ENCODE data around the gene C11orf16. TPM values are rescaled to one million over a fixed set of nuclear protein-coding genes. Genes with fewer than 3 reads are reported as not detected.

The C11orf16 gene
- total RNA-seq, 1 donor from 2014 or later = not detected

DNA sequence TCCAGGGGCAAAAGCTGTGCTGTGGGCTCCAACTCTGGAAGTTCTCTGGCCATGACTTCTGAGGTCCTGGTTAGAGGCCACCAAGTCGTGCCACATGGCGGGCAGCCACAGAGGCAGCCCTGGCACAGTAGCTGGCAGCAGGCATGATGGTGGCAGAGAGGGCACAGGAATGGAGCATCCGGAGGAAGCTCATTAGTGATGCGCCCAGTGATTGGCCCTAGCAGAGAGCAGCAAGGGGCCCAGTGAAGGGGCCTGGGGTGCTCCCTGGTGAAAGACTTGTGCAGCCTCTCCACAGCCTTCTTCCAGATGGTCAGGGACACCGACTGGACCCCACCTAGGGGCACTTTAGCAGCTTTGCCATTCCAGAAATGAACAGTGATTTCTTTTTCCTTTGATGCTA lies 7.0 kb downstream of the C11orf16 start:
- Histone ChIP-seq H3K36me3 (peaks cover 37% of the 10 kb centered on the region), H3K27me3 (ENCODE audit: low read depth) (no peaks in the 10 kb centered on the region), H3K27ac (replicated peaks) (no peak overlapping the region), H3K4me3 (no peak overlapping the region), H3K4me1 (no peaks in the 10 kb centered on the region), H3K9me3 (replicated peaks) (no peaks in the 10 kb centered on the region)
- no peak for TF ChIP-seq CTCF (IDR thresholded peaks at IDR 0.05; ENCODE audit: borderline replicate concordance)
- intact Hi-C loops (cut with micrococcal nuclease) = no loop called here
- no peak for DNase-seq

- no peak for DNase-seq
- no peak for TF ChIP-seq CTCF (IDR thresholded peaks at IDR 0.05; ENCODE audit: borderline replicate concordance)
- H3K4me1 ChIP-seq = peaks cover 3% of the 10 kb centered on the region
- no peaks in the 10 kb centered on the region for H3K27me3 ChIP-seq (ENCODE audit: low read depth)
- peaks cover 67% of the 10 kb centered on the region for H3K36me3 ChIP-seq
- intact Hi-C loops (cut with micrococcal nuclease) = no loop called here
- no peak overlapping the region for H3K27ac ChIP-seq (replicated peaks)
- no peak overlapping the region for H3K4me3 ChIP-seq
- no peaks in the 10 kb centered on the region for H3K9me3 ChIP-seq (replicated peaks)
These were observed 10.1 kb downstream of the C11orf16 start for GRCh38 chr11:8922691-8923090.

DNA sequence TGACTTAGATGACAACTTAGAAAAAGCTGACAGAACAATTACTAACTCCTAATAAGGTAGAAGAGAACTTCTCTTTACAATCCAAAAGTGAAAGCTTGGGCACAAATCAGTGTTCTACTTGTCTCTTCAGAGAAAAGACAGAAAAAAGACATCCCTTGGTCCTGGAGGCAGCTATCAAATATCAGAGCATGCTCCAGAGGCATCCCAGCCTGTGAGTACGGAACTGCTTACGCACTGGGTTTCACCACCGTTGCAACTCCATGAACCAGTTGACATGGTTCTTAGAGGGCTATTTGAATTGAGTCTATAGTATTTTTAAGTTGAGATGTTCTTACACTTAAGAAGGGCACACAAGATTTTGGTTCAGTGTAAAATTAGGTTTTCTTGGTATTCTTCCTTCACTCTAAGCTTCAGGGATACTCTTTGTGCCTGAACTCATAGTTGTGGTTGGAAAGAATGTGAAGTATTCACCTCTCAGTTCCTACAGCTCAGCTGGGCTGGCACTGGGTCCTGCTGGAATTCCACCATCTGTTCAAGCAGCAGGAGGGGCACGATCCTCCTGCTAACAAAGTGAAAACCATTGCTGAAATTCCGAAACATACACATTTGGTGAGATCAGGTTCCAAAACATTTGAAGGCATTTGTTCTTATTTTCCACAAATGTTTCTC lies 15.5 kb downstream of the C11orf16 start:
- H3K36me3 ChIP-seq = peaks cover 61% of the 10 kb centered on the region
- peaks cover 41% of the 10 kb centered on the region for H3K4me1 ChIP-seq
- intact Hi-C loops (cut with micrococcal nuclease) = no loop called here
- H3K27me3 ChIP-seq (ENCODE audit: low read depth) = no peaks in the 10 kb centered on the region
- no peaks in the 10 kb centered on the region for H3K9me3 ChIP-seq (replicated peaks)
- no peak overlapping the region for H3K4me3 ChIP-seq
- H3K27ac ChIP-seq (replicated peaks) = peak overlapping the region; percentile 22
- DNase-seq = no peak
- no peak for TF ChIP-seq CTCF (IDR thresholded peaks at IDR 0.05; ENCODE audit: borderline replicate concordance)

GRCh38 chr11:8914661-8915018 lies 18.1 kb downstream of the C11orf16 start:
- no peak for TF ChIP-seq CTCF (IDR thresholded peaks at IDR 0.05; ENCODE audit: borderline replicate concordance)
- no peak for DNase-seq
- H3K4me3 ChIP-seq = peak overlapping the region; percentile 43
- intact Hi-C loops (cut with micrococcal nuclease) = no loop called here
- peak overlapping the region; percentile 76 for H3K27ac ChIP-seq (replicated peaks)
- H3K27me3 ChIP-seq (ENCODE audit: low read depth) = no peaks in the 10 kb centered on the region
- H3K9me3 ChIP-seq (replicated peaks) = no peaks in the 10 kb centered on the region
- peaks cover 61% of the 10 kb centered on the region for H3K4me1 ChIP-seq
- peaks cover 34% of the 10 kb centered on the region for H3K36me3 ChIP-seq

DNA sequence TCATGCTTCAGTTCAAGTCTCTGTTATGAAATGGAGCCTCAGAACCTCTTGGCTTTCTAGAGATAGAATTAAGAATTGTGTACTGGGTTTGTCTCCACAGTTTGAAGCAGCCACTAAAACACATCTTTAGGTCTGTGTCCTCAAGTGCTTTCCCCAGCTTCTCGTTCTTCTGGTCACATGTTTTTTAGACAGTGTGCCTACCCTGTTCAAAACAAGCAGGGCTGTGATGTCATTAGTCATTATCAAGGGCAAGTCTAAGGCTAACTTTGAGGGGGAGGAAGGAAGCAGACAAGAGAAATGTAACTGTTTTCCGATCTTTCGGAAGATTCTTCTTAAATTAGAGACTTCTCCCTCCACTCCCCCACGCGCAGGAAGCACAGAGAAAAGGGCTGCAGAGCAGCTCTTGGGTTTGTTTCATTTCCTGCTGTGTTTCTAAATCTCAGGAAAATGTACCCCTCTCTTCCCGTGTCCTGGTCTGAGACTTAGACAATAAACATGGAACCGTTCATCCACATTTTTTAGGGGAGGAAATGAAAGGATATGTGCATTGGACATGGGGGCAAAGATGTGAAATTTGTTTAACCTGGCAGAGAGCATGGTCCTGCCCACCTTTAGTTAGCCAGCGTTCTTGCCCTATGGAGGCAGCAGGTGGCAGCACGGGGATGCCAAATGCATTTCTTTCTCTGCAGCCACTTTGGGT lies 18.6 kb downstream of the C11orf16 start:
- no peak for DNase-seq

More for the DNA sequence above, 18.6 kb downstream of the C11orf16 start:
- peak; percentile 65 for TF ChIP-seq CTCF (IDR thresholded peaks at IDR 0.05; ENCODE audit: borderline replicate concordance)
- Histone ChIP-seq H3K4me3 (peak overlapping the region; percentile 43), H3K36me3 (peaks cover 29% of the 10 kb centered on the region), H3K27ac (replicated peaks) (peak overlapping the region; percentile 76), H3K4me1 (peaks cover 63% of the 10 kb centered on the region), H3K9me3 (replicated peaks) (no peaks in the 10 kb centered on the region), H3K27me3 (ENCODE audit: low read depth) (no peaks in the 10 kb centered on the region)
- intact Hi-C loops (cut with micrococcal nuclease) = no loop called here
